GM10248 (cell line): Measurements from ENCODE around the gene AUTS2.

ENCODE experiments used
- CTCF ChIA-PET: fragments of 300-600 bp; sonication (Branson Sonifier 250); formaldehyde crosslinking; extraction: SDS; loops from one replicate; lab custom pipeline; 2021; ENCODE audit warnings: antibody characterized with exemption; lab: Yijun Ruan, JAX
- POLR2A ChIA-PET: fragments of 350-650 bp; sonication (Branson Sonifier 250); formaldehyde crosslinking; extraction: SDS; loops from one replicate; lab custom pipeline; 2020; ENCODE audit warnings: antibody characterized with exemption; lab: Yijun Ruan, JAX
- DNase-seq: peaks from one replicate; pipeline ENCODE4 v3.0.0; 2012; ENCODE audit errors: extremely low spot score
- CTCF ChIP-seq: IDR thresholded peaks from 2 replicates; pipeline ENCODE4 v1.5.1; 2012; ENCODE audit warnings: mild to moderate bottlenecking, low read depth; ENCODE audit errors: extremely low read depth, missing control alignments, control extremely low read depth

The AUTS2 gene

GRCh38 chr7:69599286-69599954, 1.1 kb downstream of the AUTS2 start:
- ChIA-PET CTCF (interaction anchor here (0.7 kb wide), 1 partner anchor 67 kb away, joined by 3 read pairs; no protein-coding TSS in a partner anchor), POLR2A (interaction anchor here (0.7 kb wide), 1 partner anchor 75 kb away, joined by 3 read pairs; no protein-coding TSS in a partner anchor)
- DNase-seq = peak; percentile 29
- no peak for TF ChIP-seq CTCF

- ChIA-PET CTCF (interaction anchor here (0.7 to 2.2 kb wide), 2 partner anchors 17 to 66 kb away, joined by 3 to 5 read pairs; no protein-coding TSS in a partner anchor), POLR2A (interaction anchor here (0.7 kb wide), 1 partner anchor 75 kb away, joined by 3 read pairs; no protein-coding TSS in a partner anchor)
- peak; percentile 27 for DNase-seq
- no peak for TF ChIP-seq CTCF
These were observed 1.9 kb downstream of the AUTS2 start for GRCh38 chr7:69599955-69600709.

- no peak for TF ChIP-seq CTCF
- CTCF ChIA-PET = interaction anchor here (2.2 kb wide), 1 partner anchor 16 kb away, joined by 5 read pairs; no protein-coding TSS in a partner anchor
- DNase-seq = no peak
- POLR2A ChIA-PET = no interaction called here
These were observed 2.6 kb downstream of the AUTS2 start for GRCh38 chr7:69600710-69601519.

- CTCF ChIA-PET = interaction anchor here (1.4 to 3.5 kb wide), 2 partner anchors 11 to 74 kb away, joined by 5 to 9 read pairs; no protein-coding TSS in a partner anchor
- no peak for DNase-seq
- no peak for TF ChIP-seq CTCF
- POLR2A ChIA-PET = no interaction called here
These were observed 4.2 kb downstream of the AUTS2 start for GRCh38 chr7:69602522-69602921.

GRCh38 chr7:69603351-69603750, 5.1 kb downstream of the AUTS2 start:
- DNase-seq = no peak
- ChIA-PET CTCF (interaction anchor here (1.3 to 3.5 kb wide), 3 partner anchors 10 to 74 kb away, joined by 3 to 9 read pairs (median 5); no protein-coding TSS in a partner anchor), POLR2A (no interaction called here)

More at GRCh38 chr7:69603351-69603750, 5.1 kb downstream of the AUTS2 start:
- no peak for TF ChIP-seq CTCF
